ENCODE data around the gene PRDX2. TPM values are rescaled to one million over a fixed set of nuclear protein-coding genes. Genes with fewer than 3 reads are reported as not detected.

Gene PRDX2
- total RNA-seq, 1 donor from 2014 or later = 166 TPM

DNA sequence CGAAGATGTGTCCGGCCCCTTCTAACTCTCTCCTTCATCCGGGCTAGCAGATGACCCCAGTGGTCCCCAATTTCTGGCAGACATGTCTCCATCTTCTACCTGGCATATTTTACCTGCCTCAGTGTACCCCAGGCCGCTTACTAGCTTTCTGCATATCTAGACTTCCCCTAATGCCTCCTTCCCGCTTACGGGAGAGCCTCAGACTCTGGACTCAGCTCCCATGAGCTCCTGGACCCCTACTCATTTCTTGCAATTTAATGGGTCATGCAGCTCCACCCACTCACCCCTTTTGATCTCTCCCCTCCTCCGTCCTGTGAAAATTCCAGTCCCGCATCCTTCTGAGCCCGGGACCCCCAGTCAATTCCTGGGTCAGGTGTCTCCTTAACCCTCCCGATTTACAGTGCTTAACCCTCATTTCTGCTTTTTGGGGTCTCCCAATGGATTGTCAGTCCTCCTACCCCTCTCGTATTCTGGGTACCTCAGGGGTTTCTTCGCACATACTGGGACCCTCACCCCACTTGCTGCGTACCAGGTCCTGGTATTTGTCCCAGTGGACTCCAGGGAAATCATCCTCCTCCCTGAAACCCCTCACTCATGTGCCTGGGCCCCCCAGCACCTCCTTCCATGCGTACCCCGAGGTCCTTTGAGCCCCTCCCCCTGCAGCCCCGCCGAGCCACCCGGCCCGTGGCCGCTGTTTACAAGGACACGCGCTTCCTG lies 10.8 kb downstream of the PRDX2 start:
- H2AFZ ChIP-seq (ENCODE audit: low read depth, low read length) = peak overlapping the region; percentile 58
- no peaks in the 10 kb centered on the region for H3K9me3 ChIP-seq (ENCODE audit: insufficient read depth, low read depth, low read length)
- H3K4me1 ChIP-seq (ENCODE audit: insufficient read depth, low read length) = peaks cover 36% of the 10 kb centered on the region
- peaks cover 19% of the 10 kb centered on the region for H4K20me1 ChIP-seq (ENCODE audit: insufficient read depth, low read length)
- Mint-ChIP-seq H3K9me3 (ENCODE audit: unreplicated experiment) (no peaks in the 10 kb centered on the region), H3K36me3 (ENCODE audit: low read depth, unreplicated experiment) (no peaks in the 10 kb centered on the region), H3K4me1 (ENCODE audit: low read depth, unreplicated experiment) (peaks cover 23% of the 10 kb centered on the region), H3K27ac (ENCODE audit: unreplicated experiment) (peak overlapping the region; percentile 96), H3K27me3 (ENCODE audit: low read depth, unreplicated experiment) (no peaks in the 10 kb centered on the region), H3K4me3 (ENCODE audit: unreplicated experiment) (peak overlapping the region; percentile 85)
- TF ChIP-seq EZH2 (IDR thresholded peaks at IDR 0.05; ENCODE audit: insufficient read depth, low read length) = no peak
- H3K27ac ChIP-seq (ENCODE audit: low read depth, low read length) = peak overlapping the region; percentile 54
- no peaks in the 10 kb centered on the region for H3K36me3 ChIP-seq (ENCODE audit: insufficient read depth, low read length)
- peak overlapping the region; percentile 91 for H3K4me2 ChIP-seq (ENCODE audit: low read length)
- peaks cover 21% of the 10 kb centered on the region for H3K79me2 ChIP-seq (ENCODE audit: insufficient read depth, low read length)
- H3K4me3 ChIP-seq (ENCODE audit: insufficient read depth, low read depth, low read length) = peak overlapping the region; percentile 51
- H3K9ac ChIP-seq (ENCODE audit: low read length) = peak overlapping the region; percentile 94
- H3K27me3 ChIP-seq (ENCODE audit: insufficient read depth, low read length) = no peaks in the 10 kb centered on the region
- no peak for FAIRE-seq
- no peak for DNase-seq (ENCODE audit: low read depth)

GRCh38 chr19:12789904-12790619 lies 11.5 kb downstream of the PRDX2 start:
- Mint-ChIP-seq H3K27ac (ENCODE audit: unreplicated experiment) (peak overlapping the region; percentile 96), H3K4me3 (ENCODE audit: unreplicated experiment) (peak overlapping the region; percentile 85), H3K36me3 (ENCODE audit: low read depth, unreplicated experiment) (no peaks in the 10 kb centered on the region), H3K4me1 (ENCODE audit: low read depth, unreplicated experiment) (peaks cover 22% of the 10 kb centered on the region), H3K27me3 (ENCODE audit: low read depth, unreplicated experiment) (no peaks in the 10 kb centered on the region), H3K9me3 (ENCODE audit: unreplicated experiment) (no peaks in the 10 kb centered on the region)
- Histone ChIP-seq H4K20me1 (ENCODE audit: insufficient read depth, low read length) (peaks cover 19% of the 10 kb centered on the region), H3K79me2 (ENCODE audit: insufficient read depth, low read length) (peaks cover 21% of the 10 kb centered on the region), H3K4me1 (ENCODE audit: insufficient read depth, low read length) (peaks cover 42% of the 10 kb centered on the region), H2AFZ (ENCODE audit: low read depth, low read length) (peak overlapping the region; percentile 58), H3K9ac (ENCODE audit: low read length) (peak overlapping the region; percentile 94), H3K36me3 (ENCODE audit: insufficient read depth, low read length) (no peaks in the 10 kb centered on the region), H3K4me2 (ENCODE audit: low read length) (peak overlapping the region; percentile 91), H3K27ac (ENCODE audit: low read depth, low read length) (peak overlapping the region; percentile 54), H3K9me3 (ENCODE audit: insufficient read depth, low read depth, low read length) (no peaks in the 10 kb centered on the region), H3K4me3 (ENCODE audit: insufficient read depth, low read depth, low read length) (peak overlapping the region; percentile 51), H3K27me3 (ENCODE audit: insufficient read depth, low read length) (no peaks in the 10 kb centered on the region)
- peak; percentile 91 for DNase-seq (ENCODE audit: low read depth)
- FAIRE-seq = no peak
- TF ChIP-seq CTCF (IDR thresholded peaks at IDR 0.05; ENCODE audit: insufficient read depth, low read depth, low read length) (no peak), EZH2 (IDR thresholded peaks at IDR 0.05; ENCODE audit: insufficient read depth, low read length) (no peak)

DNA sequence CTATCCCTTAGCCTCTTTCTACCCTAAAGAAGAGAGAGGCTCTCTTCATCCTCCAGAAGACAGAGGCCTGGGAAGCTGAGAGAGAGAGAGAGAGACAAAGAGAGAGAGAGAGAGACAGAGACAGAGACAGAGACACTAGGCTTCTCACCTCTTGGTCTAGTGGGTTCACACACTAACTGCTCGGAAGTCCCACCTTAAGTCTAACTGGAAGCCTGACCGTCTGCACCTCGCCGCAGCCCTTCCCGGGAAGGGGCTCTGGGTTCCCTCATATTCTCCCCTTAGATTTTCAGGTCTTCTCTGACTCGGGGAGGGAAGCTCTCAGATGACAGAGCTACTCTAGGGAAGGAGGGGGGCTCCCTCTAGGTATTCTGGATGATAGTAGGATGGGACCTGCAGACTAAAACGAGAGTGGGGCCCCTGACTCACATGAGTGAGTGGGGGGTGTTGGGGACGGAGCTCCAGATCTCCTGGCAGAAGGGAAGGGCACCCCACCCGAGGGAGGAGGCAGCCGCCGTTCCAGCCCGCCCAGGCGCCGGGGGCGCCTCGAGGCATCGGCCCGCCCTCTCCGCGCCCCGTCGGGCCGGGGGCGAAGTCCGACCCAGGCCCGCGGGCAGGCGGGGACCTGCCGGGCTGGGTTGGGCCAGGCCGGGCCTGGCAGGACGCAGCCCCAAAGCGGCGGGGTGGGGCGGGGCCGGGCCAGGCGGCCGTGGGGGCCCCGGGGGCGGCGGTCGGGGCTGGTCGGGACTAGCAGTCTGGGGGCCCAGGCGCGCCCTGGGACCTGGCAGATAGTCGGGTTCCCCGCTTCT lies 12.3 kb downstream of the PRDX2 start:
- Histone ChIP-seq H3K9me3 (ENCODE audit: insufficient read depth, low read depth, low read length) (no peaks in the 10 kb centered on the region), H3K27ac (ENCODE audit: low read depth, low read length) (peak overlapping the region; percentile 70), H3K4me3 (ENCODE audit: insufficient read depth, low read depth, low read length) (peak overlapping the region; percentile 51), H3K27me3 (ENCODE audit: insufficient read depth, low read length) (no peaks in the 10 kb centered on the region), H3K4me1 (ENCODE audit: insufficient read depth, low read length) (peaks cover 47% of the 10 kb centered on the region), H3K4me2 (ENCODE audit: low read length) (peak overlapping the region; percentile 91), H3K36me3 (ENCODE audit: insufficient read depth, low read length) (no peaks in the 10 kb centered on the region), H3K79me2 (ENCODE audit: insufficient read depth, low read length) (peaks cover 21% of the 10 kb centered on the region), H4K20me1 (ENCODE audit: insufficient read depth, low read length) (peaks cover 19% of the 10 kb centered on the region), H2AFZ (ENCODE audit: low read depth, low read length) (peak overlapping the region; percentile 58), H3K9ac (ENCODE audit: low read length) (peak overlapping the region; percentile 94)
- Mint-ChIP-seq H3K4me1 (ENCODE audit: low read depth, unreplicated experiment) (peaks cover 22% of the 10 kb centered on the region), H3K36me3 (ENCODE audit: low read depth, unreplicated experiment) (no peaks in the 10 kb centered on the region), H3K27ac (ENCODE audit: unreplicated experiment) (peak overlapping the region; percentile 99), H3K27me3 (ENCODE audit: low read depth, unreplicated experiment) (no peaks in the 10 kb centered on the region), H3K4me3 (ENCODE audit: unreplicated experiment) (peak overlapping the region; percentile 77), H3K9me3 (ENCODE audit: unreplicated experiment) (no peaks in the 10 kb centered on the region)
- TF ChIP-seq CTCF (IDR thresholded peaks at IDR 0.05; ENCODE audit: insufficient read depth, low read depth, low read length) = no peak
- no peak for TF ChIP-seq EZH2 (IDR thresholded peaks at IDR 0.05; ENCODE audit: insufficient read depth, low read length)
- DNase-seq (ENCODE audit: low read depth) (no peak), FAIRE-seq (no peak)

Measured in astrocyte (in vitro differentiated cells and primary cell).